A549 treated with ZK216348 at 1 μM for 4 hours (cell line): Measurements from ENCODE around the gene NAPG. TPM values are rescaled to one million over a fixed set of nuclear protein-coding genes. Genes with fewer than 3 reads are reported as not detected.

Experiments
- total RNA-seq: library from RNA; stranded (reverse); fragments of 200-300 nt; extraction: Qiagen RNA extraction; gene quantifications from 5 replicates; pipeline ENCODE4 v1.2.3, GENCODE V29; 2022; ENCODE audit warnings: low read depth

The NAPG gene
- 8.2 to 12.4 TPM (median 10.8 TPM) in 5 replicates for total RNA-seq

DNA sequence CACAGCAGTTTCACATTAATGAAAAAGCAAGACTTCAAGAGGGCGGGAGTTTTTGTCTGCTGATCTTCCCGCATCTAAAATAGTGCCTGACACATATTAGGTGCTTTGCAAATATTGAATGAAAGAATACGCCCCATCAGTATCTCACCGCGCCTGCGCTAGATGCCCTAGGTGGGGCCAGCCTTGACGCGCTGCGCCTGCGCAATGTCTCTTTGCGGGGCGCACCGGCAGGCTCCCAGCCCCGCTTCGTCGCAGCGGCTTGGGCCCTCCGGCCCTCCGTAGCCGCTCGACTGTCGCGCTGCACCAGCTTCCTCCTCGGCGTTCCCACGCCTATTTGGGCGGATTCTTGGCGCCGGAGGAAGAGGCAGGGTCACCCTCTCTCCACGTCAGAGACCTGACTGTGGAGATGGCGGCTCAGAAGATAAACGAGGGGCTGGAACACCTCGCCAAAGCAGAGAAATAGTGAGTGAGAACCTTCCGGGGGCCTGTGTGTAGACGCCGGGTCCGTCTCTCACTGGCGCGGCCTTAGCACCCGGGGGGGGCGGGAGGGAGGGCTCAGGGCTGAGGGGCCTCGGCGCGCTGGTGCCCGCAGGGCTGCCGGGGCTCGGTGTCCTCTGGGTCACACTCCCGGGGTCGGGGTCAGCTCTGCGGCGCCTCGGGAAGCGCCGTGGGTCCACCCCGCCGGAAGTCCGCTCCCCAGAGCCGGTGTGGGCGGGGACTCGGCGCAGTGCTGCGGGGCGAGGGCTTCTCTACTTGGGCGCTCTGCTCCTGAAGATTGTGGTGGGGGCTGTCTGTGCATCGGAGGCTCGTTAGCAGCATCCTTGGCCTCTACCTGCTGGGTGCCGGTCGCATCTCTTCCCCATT, at the start of gene NAPG:
Gene NAPG (plus strand): TSS at position 331 of the 864 bp plus-strand sequence. CDS start 76 bp downstream, at position 407.

Other genes starting within 250 kb of the NAPG start
- gene APCDD1, start 71.4 kb upstream of the NAPG start, total RNA-seq = not detected in 5 replicates